Neural progenitor cell (in vitro differentiated cells): ENCODE data around the gene C3orf20. TPM values are rescaled to one million over a fixed set of nuclear protein-coding genes. Genes with fewer than 3 reads are reported as not detected.
"Not testable (repeated sequence)": the region's sequence is repeated elsewhere in the genome, so short reads cannot be mapped to it uniquely, and the experiment has no call there.

Source experiments
- DNase-seq: peaks from one replicate; pipeline ENCODE4 v3.0.0-alpha.2; 2016; ENCODE audit warnings: low spot score
- H2AFZ ChIP-seq: fragments of 200-600 bp; sonication (generic); replicated peaks from 2 replicates; pipeline ENCODE4 v1.6.1; 2016; ENCODE audit warnings: antibody characterized with exemption
- H3F3A ChIP-seq: fragments of 200-600 bp; sonication (generic); 2 replicates; pipeline ENCODE4 v1.6.1; 2016; ENCODE audit warnings: antibody characterized with exemption, low read depth
- H3K27ac ChIP-seq: fragments of 200-600 bp; sonication (generic); 2 replicates; pipeline ENCODE4 v1.5.1; 2016; ENCODE audit warnings: mild to moderate bottlenecking
- H3K27me3 ChIP-seq: fragments of 200-600 bp; sonication (generic); 2 replicates; pipeline ENCODE4 v1.6.1; 2016; ENCODE audit warnings: mild to moderate bottlenecking, moderate library complexity
- H3K36me3 ChIP-seq: fragments of 200-600 bp; sonication (generic); 2 replicates; pipeline ENCODE4 v1.5.1; 2016
- H3K4me1 ChIP-seq: fragments of 200-600 bp; sonication (generic); 2 replicates; pipeline ENCODE4 v1.6.1; 2016; ENCODE audit warnings: mixed run types
- H3K4me2 ChIP-seq: fragments of 200-600 bp; sonication (generic); 2 replicates; pipeline ENCODE4 v1.6.1; 2016
- H3K4me3 ChIP-seq: fragments of 200-600 bp; sonication (generic); 2 replicates; pipeline ENCODE4 v1.5.1; 2016
- H3K79me2 ChIP-seq: fragments of 200-600 bp; sonication (generic); 2 replicates; pipeline ENCODE4 v1.6.1; 2016; ENCODE audit warnings: low read depth
- H3K9ac ChIP-seq: fragments of 200-600 bp; sonication (generic); 2 replicates; pipeline ENCODE4 v1.6.1; 2016
- H3K9me3 ChIP-seq: fragments of 200-600 bp; sonication (generic); 2 replicates; pipeline ENCODE4 v1.5.1; 2016; ENCODE audit warnings: low read depth
- H4K20me1 ChIP-seq: fragments of 200-600 bp; sonication (generic); 2 replicates; pipeline ENCODE4 v1.6.1; 2016; ENCODE audit warnings: low read depth
- H3K27ac Mint-ChIP-seq: 3 replicates; pipeline ENCODE4 v1.8.0; 2021; ENCODE audit warnings: mixed read lengths
- H3K27me3 Mint-ChIP-seq: 2 replicates; pipeline ENCODE4 v1.8.0; 2022; ENCODE audit warnings: low read depth, mild to moderate bottlenecking, inconsistent platforms, moderate library complexity, mixed read lengths; ENCODE audit not compliant: insufficient read depth
- H3K36me3 Mint-ChIP-seq: 3 replicates; pipeline ENCODE4 v1.8.0; 2021; ENCODE audit warnings: mixed read lengths
- H3K4me1 Mint-ChIP-seq: 3 replicates; pipeline ENCODE4 v1.8.0; 2021; ENCODE audit warnings: mixed read lengths
- H3K4me3 Mint-ChIP-seq: 3 replicates; pipeline ENCODE4 v1.8.0; 2021; ENCODE audit warnings: mild to moderate bottlenecking, moderate library complexity, mixed read lengths
- H3K9me3 Mint-ChIP-seq: 3 replicates; pipeline ENCODE4 v1.8.0; 2020; ENCODE audit warnings: mixed read lengths
- CTCF ChIP-seq: fragments of 200-600 bp; sonication (generic); IDR thresholded peaks from 2 replicates; pipeline ENCODE4 v1.5.1; 2017; ENCODE audit warnings: antibody characterized with exemption, mild to moderate bottlenecking
- EZH2 ChIP-seq: fragments of 200-600 bp; sonication (generic); IDR thresholded peaks from 2 replicates; pipeline ENCODE4 v1.6.1; 2017; ENCODE audit warnings: antibody characterized with exemption, mild to moderate bottlenecking, moderate library complexity
- EZH2phosphoT487 ChIP-seq: fragments of 200-600 bp; sonication (generic); IDR thresholded peaks from 2 replicates; pipeline ENCODE4 v1.6.1; 2017; ENCODE audit warnings: antibody characterized with exemption
- total RNA-seq: library from RNA; depleted of rRNA; stranded (reverse); fragments of >200 nt; gene quantifications from 2 replicates; pipeline ENCODE4 v1.2.3, GENCODE V29; 2015; ENCODE audit warnings: low replicate concordance

C3orf20 gene
- total RNA-seq, 1 donor from 2014 or later = not detected

GRCh38 chr3:14651440-14652251 is 23.3 kb upstream of the C3orf20 start, which contains the start of gene CCDC174:
CCDC174 (plus strand) TSS chr3:14651762; CDS start chr3:14651837, 75 bp downstream.
- H3F3A ChIP-seq = no peaks in the 10 kb centered on the region
- H3K4me3 ChIP-seq = peak within 1 kb of the TSS; percentile 70
- Mint-ChIP-seq H3K27ac (peak within 1 kb of the TSS; percentile 97), H3K27me3 (no peaks in the 10 kb centered on the region), H3K36me3 (peaks cover 9% of the 10 kb centered on the region), H3K9me3 (no peaks in the 10 kb centered on the region), H3K4me3 (peak within 1 kb of the TSS; percentile 98), H3K4me1 (peaks cover 50% of the 10 kb centered on the region)
- peak; percentile 98 for DNase-seq
- H3K36me3 ChIP-seq = peaks cover 6% of the 10 kb centered on the region
- peak within 1 kb of the TSS; percentile 39 for H2AFZ ChIP-seq
- peaks cover 7% of the 10 kb centered on the region for H3K4me1 ChIP-seq
- no peaks in the 10 kb centered on the region for H3K9me3 ChIP-seq
- peaks cover 23% of the 10 kb centered on the region for H3K27me3 ChIP-seq
- H3K4me2 ChIP-seq = peak within 1 kb of the TSS; percentile 95
- H3K79me2 ChIP-seq = peaks cover 24% of the 10 kb centered on the region
- no peak for TF ChIP-seq CTCF
- TF ChIP-seq EZH2phosphoT487 = no peak
- no peak for TF ChIP-seq EZH2
- peak within 1 kb of the TSS; percentile 83 for H3K27ac ChIP-seq
- H3K9ac ChIP-seq = peak within 1 kb of the TSS; percentile 89
- peaks cover 1% of the 10 kb centered on the region for H4K20me1 ChIP-seq

- Histone ChIP-seq H3K9ac (peak overlapping the region; percentile 89), H3K4me2 (peak overlapping the region; percentile 95), H3K4me3 (peak overlapping the region; percentile 70), H2AFZ (peak overlapping the region; percentile 39), H3K79me2 (peaks cover 24% of the 10 kb centered on the region), H3K27me3 (peaks cover 23% of the 10 kb centered on the region)
- not testable (repeated sequence) for H3K9me3 Mint-ChIP-seq, H4K20me1 ChIP-seq, H3F3A ChIP-seq, H3K9me3 ChIP-seq, H3K4me1 ChIP-seq, H3K27ac ChIP-seq, H3K36me3 ChIP-seq, DNase-seq, H3K27me3 Mint-ChIP-seq
- Mint-ChIP-seq H3K4me3 (peak overlapping the region; percentile 98), H3K27ac (peak overlapping the region; percentile 93), H3K4me1 (peaks cover 46% of the 10 kb centered on the region), H3K36me3 (peaks cover 11% of the 10 kb centered on the region)
Measured at GRCh38 chr3:14652360-14652907, 22.5 kb upstream of the C3orf20 start.

GRCh38 chr3:14657579-14657978 is 17.4 kb upstream of the C3orf20 start:
- Mint-ChIP-seq H3K27ac (no peak overlapping the region), H3K9me3 (no peaks in the 10 kb centered on the region), H3K36me3 (peaks cover 24% of the 10 kb centered on the region), H3K4me3 (no peak overlapping the region), H3K27me3 (no peaks in the 10 kb centered on the region), H3K4me1 (peaks cover 13% of the 10 kb centered on the region)
- Histone ChIP-seq H3K4me1 (peaks cover 7% of the 10 kb centered on the region), H3K27ac (no peak overlapping the region), H3K9ac (no peak overlapping the region), H3K36me3 (peaks cover 6% of the 10 kb centered on the region), H2AFZ (no peak overlapping the region), H3K9me3 (no peaks in the 10 kb centered on the region), H3K79me2 (peaks cover 15% of the 10 kb centered on the region), H3K4me2 (no peak overlapping the region), H3K27me3 (no peaks in the 10 kb centered on the region), H3K4me3 (no peak overlapping the region), H3F3A (no peaks in the 10 kb centered on the region), H4K20me1 (peaks cover 6% of the 10 kb centered on the region)
- no peak for TF ChIP-seq EZH2phosphoT487
- no peak for TF ChIP-seq EZH2
- TF ChIP-seq CTCF = no peak
- DNase-seq = no peak

- Histone ChIP-seq H3K4me2 (no peak overlapping the region), H3K4me3 (no peak overlapping the region), H3K36me3 (peaks cover 6% of the 10 kb centered on the region), H3K27me3 (no peaks in the 10 kb centered on the region), H3K9me3 (no peaks in the 10 kb centered on the region), H3K4me1 (no peaks in the 10 kb centered on the region), H3K79me2 (peaks cover 1% of the 10 kb centered on the region), H4K20me1 (peaks cover 6% of the 10 kb centered on the region), H3F3A (no peaks in the 10 kb centered on the region), H3K9ac (no peak overlapping the region), H3K27ac (no peak overlapping the region), H2AFZ (no peak overlapping the region)
- Mint-ChIP-seq H3K9me3 (no peaks in the 10 kb centered on the region), H3K4me1 (peaks cover under 1% of the 10 kb centered on the region), H3K4me3 (no peak overlapping the region), H3K27ac (no peak overlapping the region), H3K36me3 (peaks cover 30% of the 10 kb centered on the region), H3K27me3 (no peaks in the 10 kb centered on the region)
- no peak for DNase-seq
- TF ChIP-seq EZH2 (no peak), EZH2phosphoT487 (no peak), CTCF (no peak)
Measured at GRCh38 chr3:14658978-14659377, 16.0 kb upstream of the C3orf20 start.
